HepG2 (cell line): ENCODE measurements around the gene MUC6. TPM values are rescaled to one million over a fixed set of nuclear protein-coding genes. Genes with fewer than 3 reads are reported as not detected.
A peak's percentile ranks its signal among the peaks of the same experiment; 100 is the strongest.
"Not testable (repeated sequence)": the region's sequence is repeated elsewhere in the genome, so short reads cannot be mapped to it uniquely, and the experiment has no call there.

Source experiments
- ATAC-seq: fragments of 200-7000 bp; cut with Tn5 transposase; 3 replicates; pipeline ENCODE4 v1.9.1; 2020; ENCODE audit warnings: mild to moderate bottlenecking, moderate library complexity
- BruUV-seq: library from RNA; stranded (reverse); fragments of 400-500 nt; replicated peaks from 2 replicates; lab custom pipeline; 2021; lab: Mats Ljungman, UMichigan
- CTCF ChIA-PET: fragments of 300-600 bp; formaldehyde crosslinking; extraction: SDS; loops from one replicate; lab custom pipeline; 2021; ENCODE audit warnings: low total read pairs, inconsistent platforms, low intra/inter-chr PET ratio; lab: Yijun Ruan, JAX
- POLR2A ChIA-PET: fragments of 350-600 bp; sonication (Branson Sonifier 250); formaldehyde crosslinking; loops from one replicate; lab custom pipeline; 2020; ENCODE audit warnings: antibody characterized with exemption, inconsistent platforms; lab: Yijun Ruan, JAX
- DNase-seq: peaks from one replicate; pipeline ENCODE4 v3.0.0-alpha.2; 2015; ENCODE audit warnings: low spot score
- FAIRE-seq: peaks from 3 replicates; lab custom pipeline; 2011; peaks lifted over from hg19 to GRCh38; lab: Jason Lieb, UNC
- H2AFZ ChIP-seq: one replicate; pipeline ENCODE4 v1.6.1; 2011; ENCODE audit warnings: low read length, inconsistent platforms
- H3K27ac ChIP-seq: fragments of 300-600 bp; 3 replicates; pipeline ENCODE4 v1.8.0; 2011; ENCODE audit warnings: mixed run types, mild to moderate bottlenecking, mixed read lengths, low read length, inconsistent platforms; ENCODE audit not compliant: insufficient read depth; ENCODE audit errors: extremely low read length
- H3K27me3 ChIP-seq, 2 experiments: fragments of 200-600 bp in 1 of 2; 2 replicates in 1 of 2; 3 replicates in 1 of 2; pipeline versions ENCODE4 v1.6.0 to v1.8.0; 2011; ENCODE audit warnings: low read length in 2 of 2, mild to moderate bottlenecking in 2 of 2, moderate library complexity in 2 of 2, inconsistent platforms in 1 of 2; ENCODE audit not compliant: insufficient read depth in 2 of 2, control insufficient read depth in 1 of 2
- H3K36me3 ChIP-seq, 2 experiments: fragments of 200-600 bp in 1 of 2; replicated peaks in 1 of 2; 2 replicates in 1 of 2; 3 replicates in 1 of 2; pipeline versions ENCODE4 v1.5.1 to v1.8.0; 2011; ENCODE audit warnings: low read length in 2 of 2, inconsistent platforms in 1 of 2; ENCODE audit not compliant: insufficient read depth in 2 of 2, control insufficient read depth in 1 of 2
- H3K4me1 ChIP-seq: 2 replicates; pipeline ENCODE4 v1.5.1; 2012; ENCODE audit warnings: low read length, inconsistent platforms; ENCODE audit not compliant: insufficient read depth
- H3K4me2 ChIP-seq: 2 replicates; pipeline ENCODE4 v1.6.0; 2011; ENCODE audit warnings: low read depth, low read length, inconsistent platforms
- H3K4me3 ChIP-seq, 3 experiments: fragments of 200-600 bp in 1 of 3; sonication (generic), shearing (Covaris generic) in 1 of 3; replicated peaks in 1 of 3; 2 replicates each; pipeline ENCODE4 v1.5.1; 2011 to 2016; ENCODE audit warnings: low read length in 3 of 3, inconsistent platforms in 2 of 3, low read depth in 2 of 3, mild to moderate bottlenecking in 2 of 3, control low read depth in 1 of 3, mixed read lengths in 1 of 3; ENCODE audit not compliant: insufficient read depth in 1 of 3
- H3K79me2 ChIP-seq: one replicate; pipeline ENCODE4 v1.6.1; 2011; ENCODE audit warnings: low read length, inconsistent platforms; ENCODE audit not compliant: insufficient read depth
- H3K9ac ChIP-seq: 2 replicates; pipeline ENCODE4 v1.6.0; 2011; ENCODE audit warnings: mild to moderate bottlenecking, low read depth, low read length, inconsistent platforms; ENCODE audit not compliant: insufficient read depth
- H3K9me3 ChIP-seq: 2 replicates; pipeline ENCODE4 v1.5.1; 2012; ENCODE audit warnings: mild to moderate bottlenecking, low read length
- H4K20me1 ChIP-seq: 2 replicates; pipeline ENCODE4 v1.6.0; 2011; ENCODE audit warnings: inconsistent platforms, mild to moderate bottlenecking, low read length, moderate library complexity; ENCODE audit not compliant: insufficient read depth
- GABPA ChIP-seq, 2 experiments: IDR thresholded peaks; 2 replicates each; pipeline ENCODE4 v1.6.1; 2011 to 2016; ENCODE audit warnings: low read depth in 2 of 2, low read length in 1 of 2, missing biosample characterization in 1 of 2, missing genetic modification characterization in 1 of 2
- POLR2A ChIP-seq, 2 experiments: IDR thresholded peaks; 2 replicates each; pipeline ENCODE4 v1.6.1; 2011; ENCODE audit warnings: low read depth in 2 of 2, low read length in 2 of 2, mild to moderate bottlenecking in 1 of 2, moderate library complexity in 1 of 2; ENCODE audit not compliant: insufficient read depth in 1 of 2
- REST ChIP-seq, 2 experiments: IDR thresholded peaks; 2 replicates each; pipeline ENCODE4 v1.6.1; 2011 to 2012; ENCODE audit warnings: low read length in 2 of 2, borderline replicate concordance in 1 of 2, low read depth in 1 of 2, mild to moderate bottlenecking in 1 of 2, moderate library complexity in 1 of 2
- ZNF350 ChIP-seq: sonication (generic); formaldehyde crosslinking; IDR thresholded peaks from 2 replicates; pipeline ENCODE4 v1.4.0; 2020; ENCODE audit warnings: mild to moderate bottlenecking, low read depth, missing genetic modification reagents, borderline replicate concordance
- WGBS: methylation state at CpG from one replicate; pipeline ENCODE4 v1.1.6; 2017; ENCODE audit warnings: low lambda C conversion rate; 5-methylcytosine and 5-hydroxymethylcytosine counted together
- in situ Hi-C: cut with HindIII; loops from 2 replicates; pipeline ENCODE4 v1.10.0; 2017; ENCODE audit warnings: low pct_unique_long_range_greater_than_20kb; ENCODE audit not compliant: extremely low pct_ligation_motif_present
- intact Hi-C: fragments of 100-400 bp; cut with micrococcal nuclease; formaldehyde crosslinking; loops from one replicate; pipeline ENCODE4 v1.10.0; 2022; ENCODE audit not compliant: unreplicated experiment
- polyA plus RNA-seq, 8 experiments: library from polyadenylated mRNA; depleted of rRNA in 3 of 8; stranded (reverse) in 7 of 8; unstranded in 1 of 8; fragments of >200 nt; fragmentation: Illumina TruSeq in 4 of 8; extraction: Trizol in 4 of 8; gene quantifications; 2 replicates each; pipeline versions ENCODE4 v1.2.1 to v1.2.3, GENCODE V29; 2011 to 2016; ENCODE audit warnings: low read depth in 4 of 8, missing spikeins in 1 of 8, mixed read lengths in 1 of 8; ENCODE audit not compliant: insufficient read depth in 1 of 8
- total RNA-seq, 5 experiments: library from RNA; depleted of rRNA; stranded (reverse); fragments of >200 nt; fragmentation: Illumina TruSeq; extraction: Trizol; gene quantifications; 2 replicates each; pipeline ENCODE4 v1.2.3, GENCODE V29; 2016; ENCODE audit warnings: low read depth in 1 of 5

The MUC6 gene
- total and polyA plus RNA-seq, 2 of the 13 experiments (the other 11 are each of a cell fraction or from before 2014, with no cell fraction given) = not detected

- FAIRE-seq (peak; percentile 98), ATAC-seq (peak; percentile 24)
- intact Hi-C loops; H3K4me1 ChIP-seq; H4K20me1 ChIP-seq; H3K27ac ChIP-seq; BruUV-seq; H3K4me2 ChIP-seq; H3K4me3 ChIP-seq; H3K9ac ChIP-seq; H3K79me2 ChIP-seq; H3K9me3 ChIP-seq; H2AFZ ChIP-seq; in situ Hi-C loops; DNase-seq; CTCF ChIA-PET; H3K27me3 ChIP-seq; H3K36me3 ChIP-seq; POLR2A ChIA-PET; TF ChIP-seq GABPA (CRISPR knock-in tag; IDR thresholded peaks at IDR 0.05; ENCODE audit: low read depth): not testable (repeated sequence)
- WGBS = 54% methylated on average over 7 of the region's 7 CpGs
- TF ChIP-seq POLR2A (IDR thresholded peaks at IDR 0.05; ENCODE audit: insufficient read depth in 1 of 2, low read depth in 2 of 2, low read length in 2 of 2) (0 out of 4 replicates have a peak, but pooled peaks of 1 of the 2 experiments have one; percentile 21), GABPA (IDR thresholded peaks at IDR 0.05; ENCODE audit: low read depth, low read length) (0 out of 2 replicates have a peak, but pooled peaks have one; percentile 13)
Measured at GRCh38 chr11:1016610-1017126, 19.9 kb downstream of the MUC6 start.

- intact Hi-C loops = no loop called here
Measured at GRCh38 chr11:1015826-1016545, 20.5 kb downstream of the MUC6 start.

More at GRCh38 chr11:1015826-1016545, 20.5 kb downstream of the MUC6 start:
- H2AFZ ChIP-seq = no peak overlapping the region
- no peak overlapping the region for H3K4me3 ChIP-seq
- ChIA-PET POLR2A (interaction anchor here (0.6 kb wide), 1 partner anchor 97 kb away, joined by 3 read pairs; no protein-coding TSS in a partner anchor), CTCF (no interaction called here)
- DNase-seq (no peak), ATAC-seq (no peak), FAIRE-seq (no peak)
- H4K20me1 ChIP-seq = no peaks in the 10 kb centered on the region
- no peak overlapping the region for H3K9ac ChIP-seq
- BruUV-seq = no TSS peak
- H3K4me1 ChIP-seq = no peaks in the 10 kb centered on the region
- H3K79me2 ChIP-seq = no peaks in the 10 kb centered on the region
- no peak overlapping the region for H3K4me2 ChIP-seq
- no peaks in the 10 kb centered on the region; a peak in 1 of 5 replicates for H3K27me3 ChIP-seq
- TF ChIP-seq ZNF350 (no peak), REST (IDR thresholded peaks at IDR 0.05; ENCODE audit: borderline replicate concordance in 1 of 2, low read depth in 1 of 2, low read length in 2 of 2) (peak; percentile 36 to 72)
- in situ Hi-C loops = no loop called here
- WGBS = 79% methylated on average over 20 of the region's 20 CpGs
- H3K9me3 ChIP-seq = no peaks in the 10 kb centered on the region
- H3K36me3 ChIP-seq = peaks cover 4 to 7% of the 10 kb centered on the region in 2 experiments; a peak in 3 of 5 replicates
- H3K27ac ChIP-seq = no peak overlapping the region
